GM18861 (cell line): ENCODE results near the gene DCTN1.
"Not testable (repeated sequence)": the region's sequence is repeated elsewhere in the genome, so short reads cannot be mapped to it uniquely, and the experiment has no call there.

Experiments
- ATAC-seq: cut with Tn5 transposase; IDR thresholded peaks from one replicate; pipeline ENCODE4 v1.9.1; 2021; ENCODE audit not compliant: unreplicated experiment

The DCTN1 gene

GRCh38 chr2:74372674-74373073 lies 7.4 kb downstream of the DCTN1 start:
- ATAC-seq, result no peak

- no peak for ATAC-seq
These were observed 8.7 kb downstream of the DCTN1 start for GRCh38 chr2:74371421-74371820.

GRCh38 chr2:74369976-74370375 lies 10.1 kb downstream of the DCTN1 start:
- no peak for ATAC-seq

- no peak for ATAC-seq
These were observed 11.6 kb downstream of the DCTN1 start for GRCh38 chr2:74368499-74368898.

- ATAC-seq, result no peak
These were observed 12.3 kb downstream of the DCTN1 start for GRCh38 chr2:74367789-74368188.

- ATAC-seq, result no peak
These were observed 14.1 kb downstream of the DCTN1 start for GRCh38 chr2:74366036-74366435.

GRCh38 chr2:74364533-74365505 lies 15.3 kb downstream of the DCTN1 start:
- ATAC-seq, result no peak

- no peak for ATAC-seq
These were observed 18.8 kb downstream of the DCTN1 start for GRCh38 chr2:74361327-74361726.

GRCh38 chr2:74357627-74358026 lies 22.5 kb downstream of the DCTN1 start:
- no peak for ATAC-seq

- no peak for ATAC-seq
These were observed 30.2 kb downstream of the DCTN1 start for GRCh38 chr2:74349889-74350288.

- no peak for ATAC-seq
These were observed 32.4 kb downstream of the DCTN1 start for GRCh38 chr2:74347742-74348141.

- ATAC-seq, result no peak
These were observed 32.8 kb downstream of the DCTN1 start for GRCh38 chr2:74347303-74347702.

GRCh38 chr2:74345272-74345943 lies 34.7 kb downstream of the DCTN1 start:
- ATAC-seq, result no peak

GRCh38 chr2:74343316-74343715 lies 36.8 kb downstream of the DCTN1 start, which contains the start of gene SLC4A5:
Gene SLC4A5, minus strand, starts transcription at chr2:74343416. Its CDS starts 28,393 bp downstream, at chr2:74315023.
- ATAC-seq, result no peak

GRCh38 chr2:74336227-74336626 lies 43.9 kb downstream of the DCTN1 start:
- not testable (repeated sequence) for ATAC-seq

- ATAC-seq, result no peak
These were observed 45.2 kb downstream of the DCTN1 start for GRCh38 chr2:74334931-74335333.

- no peak for ATAC-seq
These were observed 46.1 kb downstream of the DCTN1 start for GRCh38 chr2:74333896-74334586.

- no peak for ATAC-seq
These were observed 46.9 kb downstream of the DCTN1 start for GRCh38 chr2:74333175-74333574.

- no peak for ATAC-seq
These were observed 47.4 kb downstream of the DCTN1 start for GRCh38 chr2:74332550-74333174.

GRCh38 chr2:74328573-74328972 lies 51.5 kb downstream of the DCTN1 start:
- ATAC-seq, result no peak

GRCh38 chr2:74328074-74328473 lies 52.0 kb downstream of the DCTN1 start:
- ATAC-seq, result no peak
